Smooth muscle cell (in vitro differentiated cells): ENCODE data around the gene WNT8B. TPM values are rescaled to one million over a fixed set of nuclear protein-coding genes. Genes with fewer than 3 reads are reported as not detected.

Experiments used
- DNase-seq: peaks from one replicate; lab custom pipeline; 2025; ENCODE audit not compliant: unreplicated experiment; lab: John Stamatoyannopoulos, UW
- H2AFZ ChIP-seq: fragments of 200-600 bp; sonication (generic); 2 replicates; pipeline ENCODE4 v1.6.0; 2016; ENCODE audit warnings: antibody characterized with exemption, low read depth, mild to moderate bottlenecking
- H3F3A ChIP-seq: fragments of 200-600 bp; sonication (generic); 2 replicates; pipeline ENCODE4 v1.6.0; 2017; ENCODE audit warnings: antibody characterized with exemption, low read depth
- H3K27ac ChIP-seq: fragments of 200-600 bp; sonication (generic); 2 replicates; pipeline ENCODE4 v1.5.1; 2016; ENCODE audit warnings: low read depth, mild to moderate bottlenecking
- H3K27me3 ChIP-seq: fragments of 200-600 bp; sonication (generic); 2 replicates; pipeline ENCODE4 v1.6.1; 2016; ENCODE audit warnings: low read depth, mild to moderate bottlenecking
- H3K36me3 ChIP-seq: fragments of 200-600 bp; sonication (generic); 2 replicates; pipeline ENCODE4 v1.5.1; 2016; ENCODE audit warnings: low read depth
- H3K4me1 ChIP-seq: fragments of 200-600 bp; sonication (generic); 2 replicates; pipeline ENCODE4 v1.5.1; 2016; ENCODE audit warnings: low read depth
- H3K4me2 ChIP-seq: fragments of 200-600 bp; sonication (generic); 2 replicates; pipeline ENCODE4 v1.6.0; 2016; ENCODE audit warnings: mild to moderate bottlenecking
- H3K4me3 ChIP-seq: fragments of 200-600 bp; sonication (generic); 2 replicates; pipeline ENCODE4 v1.5.1; 2016; ENCODE audit warnings: mild to moderate bottlenecking
- H3K79me2 ChIP-seq: fragments of 200-600 bp; sonication (generic); 2 replicates; pipeline ENCODE4 v1.6.0; 2016; ENCODE audit warnings: low read depth, mild to moderate bottlenecking
- H3K9ac ChIP-seq: fragments of 200-600 bp; sonication (generic); 2 replicates; pipeline ENCODE4 v1.6.0; 2016; ENCODE audit warnings: low read depth
- H3K9me3 ChIP-seq: fragments of 200-600 bp; sonication (generic); replicated peaks from 2 replicates; pipeline ENCODE4 v1.5.1; 2016; ENCODE audit warnings: low read depth
- H4K20me1 ChIP-seq: fragments of 200-600 bp; sonication (generic); 2 replicates; pipeline ENCODE4 v1.6.0; 2016; ENCODE audit warnings: low read depth
- WGBS: methylation state at CpG from one replicate; pipeline ENCODE4 v1.1.7; 2016; ENCODE audit warnings: low lambda C conversion rate; 5-methylcytosine and 5-hydroxymethylcytosine counted together
- polyA plus RNA-seq: library from polyadenylated mRNA; unstranded; fragments of >200 nt; fragmentation: Nextera tagmentation; extraction: Ambion mirVana; gene quantifications from 2 replicates; pipeline ENCODE4 v1.2.1, GENCODE V29; 2016
- total RNA-seq: library from RNA; depleted of rRNA; stranded (reverse); fragments of >200 nt; gene quantifications from 2 replicates; pipeline ENCODE4 v1.2.3, GENCODE V29; 2014
- TF ChIP-seq, protein P1 (sequence below): fragments of 200-600 bp; sonication (generic); IDR thresholded peaks from 2 replicates; pipeline ENCODE4 v1.5.1; 2017; ENCODE audit warnings: borderline replicate concordance, mild to moderate bottlenecking, antibody characterized with exemption; ENCODE audit not compliant: insufficient read depth, poor library complexity, severe bottlenecking

The WNT8B gene
- total and polyA plus RNA-seq, 2 experiments from 2014 or later = not detected

DNA sequence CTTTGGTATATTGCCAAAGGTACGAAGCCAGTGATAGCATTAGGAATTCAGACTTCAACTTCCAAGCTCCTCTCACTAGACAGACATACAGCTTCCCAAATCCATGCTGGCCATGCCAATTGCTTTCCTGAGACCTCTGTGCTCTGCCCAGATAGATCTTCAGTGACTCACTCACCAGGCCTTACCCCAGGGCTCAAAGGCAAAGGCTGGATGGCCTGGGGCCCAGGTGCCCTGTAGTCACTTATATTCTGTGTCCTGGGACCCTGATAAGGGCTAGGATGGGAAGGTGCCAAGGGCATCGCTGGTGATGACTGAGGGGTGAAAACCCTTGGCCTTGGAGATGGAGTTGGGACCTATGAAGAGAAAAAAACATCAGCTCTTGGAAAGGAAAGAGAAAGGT lies 27.7 kb downstream of the WNT8B start:
- peaks cover 11% of the 10 kb centered on the region for H3K4me1 ChIP-seq
- H3F3A ChIP-seq = no peaks in the 10 kb centered on the region
- no peak overlapping the region for H3K9ac ChIP-seq
- peaks cover 24% of the 10 kb centered on the region for H3K27me3 ChIP-seq
- H3K36me3 ChIP-seq = no peaks in the 10 kb centered on the region
- no peak for DNase-seq
- TF ChIP-seq, protein P1, sequence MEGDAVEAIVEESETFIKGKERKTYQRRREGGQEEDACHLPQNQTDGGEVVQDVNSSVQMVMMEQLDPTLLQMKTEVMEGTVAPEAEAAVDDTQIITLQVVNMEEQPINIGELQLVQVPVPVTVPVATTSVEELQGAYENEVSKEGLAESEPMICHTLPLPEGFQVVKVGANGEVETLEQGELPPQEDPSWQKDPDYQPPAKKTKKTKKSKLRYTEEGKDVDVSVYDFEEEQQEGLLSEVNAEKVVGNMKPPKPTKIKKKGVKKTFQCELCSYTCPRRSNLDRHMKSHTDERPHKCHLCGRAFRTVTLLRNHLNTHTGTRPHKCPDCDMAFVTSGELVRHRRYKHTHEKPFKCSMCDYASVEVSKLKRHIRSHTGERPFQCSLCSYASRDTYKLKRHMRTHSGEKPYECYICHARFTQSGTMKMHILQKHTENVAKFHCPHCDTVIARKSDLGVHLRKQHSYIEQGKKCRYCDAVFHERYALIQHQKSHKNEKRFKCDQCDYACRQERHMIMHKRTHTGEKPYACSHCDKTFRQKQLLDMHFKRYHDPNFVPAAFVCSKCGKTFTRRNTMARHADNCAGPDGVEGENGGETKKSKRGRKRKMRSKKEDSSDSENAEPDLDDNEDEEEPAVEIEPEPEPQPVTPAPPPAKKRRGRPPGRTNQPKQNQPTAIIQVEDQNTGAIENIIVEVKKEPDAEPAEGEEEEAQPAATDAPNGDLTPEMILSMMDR = no peak
- no peak overlapping the region for H3K27ac ChIP-seq
- H3K9me3 ChIP-seq = no peaks in the 10 kb centered on the region
- 98% methylated on average over 2 of the region's 2 CpGs for WGBS
- no peaks in the 10 kb centered on the region for H3K79me2 ChIP-seq
- H2AFZ ChIP-seq = no peak overlapping the region
- no peak overlapping the region for H3K4me3 ChIP-seq
- H3K4me2 ChIP-seq = no peak overlapping the region
- H4K20me1 ChIP-seq = no peaks in the 10 kb centered on the region

DNA sequence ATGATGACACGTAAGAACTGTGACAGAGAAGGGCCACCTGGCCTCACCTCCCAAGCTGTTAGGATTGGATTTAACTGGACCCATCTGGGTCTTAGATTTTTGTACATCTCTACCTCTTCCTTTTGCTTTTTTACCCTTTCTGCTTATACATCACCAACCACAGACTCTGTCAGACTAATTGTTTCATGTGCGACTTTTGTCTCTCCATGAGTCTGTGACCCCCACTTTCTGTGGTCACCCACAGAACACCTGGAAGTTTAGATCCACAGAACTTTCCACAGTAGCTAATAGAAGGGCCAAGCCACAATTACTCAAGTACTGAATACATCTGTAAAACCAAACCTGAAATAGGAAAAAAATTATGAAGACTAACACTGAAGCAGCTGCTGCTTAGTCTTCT lies 33.8 kb downstream of the WNT8B start:
- no peak for DNase-seq
- no peak overlapping the region for H3K4me3 ChIP-seq
- no peaks in the 10 kb centered on the region for H3K9me3 ChIP-seq
- no peak overlapping the region for H3K4me2 ChIP-seq
- H2AFZ ChIP-seq = no peak overlapping the region
- no peak overlapping the region for H3K9ac ChIP-seq
- no peaks in the 10 kb centered on the region for H3K27me3 ChIP-seq
- WGBS = 95% methylated on average over 2 of the region's 2 CpGs
- TF ChIP-seq, protein P1 = no peak
- H4K20me1 ChIP-seq = no peaks in the 10 kb centered on the region
- no peaks in the 10 kb centered on the region for H3K4me1 ChIP-seq
- no peaks in the 10 kb centered on the region for H3K36me3 ChIP-seq
- H3F3A ChIP-seq = no peaks in the 10 kb centered on the region
- H3K79me2 ChIP-seq = no peaks in the 10 kb centered on the region
- no peak overlapping the region for H3K27ac ChIP-seq

DNA sequence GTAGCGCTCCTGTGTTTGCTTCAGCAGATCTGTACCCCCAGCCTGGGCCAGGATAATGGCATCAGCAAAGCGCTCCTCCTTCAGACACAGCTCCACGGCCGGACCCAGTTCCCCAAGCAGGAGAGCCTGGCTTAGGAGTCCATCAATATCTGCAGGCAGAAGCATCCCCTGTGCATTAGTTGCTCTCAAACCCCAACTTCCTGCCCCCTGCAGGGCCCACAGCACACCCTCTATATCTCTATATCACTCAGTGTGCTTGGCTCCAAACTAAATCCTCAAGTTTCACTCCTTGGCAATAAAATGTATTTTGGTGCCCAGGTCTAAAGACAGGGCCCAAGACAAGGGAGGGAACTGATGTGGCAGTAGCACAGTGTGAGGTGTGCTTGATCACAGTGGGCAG lies 35.2 kb downstream of the WNT8B start:
- Histone ChIP-seq H2AFZ (no peak overlapping the region), H3K9ac (no peak overlapping the region), H3F3A (no peaks in the 10 kb centered on the region), H3K4me3 (no peak overlapping the region), H3K4me1 (peaks cover 12% of the 10 kb centered on the region), H3K79me2 (no peaks in the 10 kb centered on the region), H3K9me3 (no peaks in the 10 kb centered on the region), H3K36me3 (no peaks in the 10 kb centered on the region), H4K20me1 (no peaks in the 10 kb centered on the region), H3K27me3 (no peaks in the 10 kb centered on the region), H3K27ac (no peak overlapping the region), H3K4me2 (no peak overlapping the region)
- TF ChIP-seq, protein P1 = no peak
- 89% methylated on average over 4 of the region's 4 CpGs for WGBS
- DNase-seq = no peak

DNA sequence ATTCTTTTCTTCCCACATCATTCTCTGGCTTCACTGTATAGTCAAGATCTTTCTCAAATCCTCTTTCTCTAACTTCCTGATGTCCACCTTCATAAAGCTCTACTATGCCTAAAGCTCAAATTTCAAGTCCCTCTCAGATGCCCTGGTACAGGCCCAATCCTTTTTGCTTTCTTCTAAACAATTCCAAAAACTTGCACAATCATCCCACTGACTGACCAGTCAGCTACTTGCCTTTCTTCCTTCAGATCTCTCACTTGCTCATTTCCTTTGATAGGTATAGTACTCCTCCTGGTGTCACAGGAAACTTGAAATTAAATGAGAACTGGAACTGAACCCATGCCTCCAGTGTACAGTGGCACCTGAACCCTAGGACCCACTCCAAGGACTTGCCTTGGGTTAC lies 38.6 kb downstream of the WNT8B start:
- no peaks in the 10 kb centered on the region for H4K20me1 ChIP-seq
- H3K4me2 ChIP-seq = no peak overlapping the region
- no peaks in the 10 kb centered on the region for H3K36me3 ChIP-seq
- no peaks in the 10 kb centered on the region for H3K79me2 ChIP-seq
- no peaks in the 10 kb centered on the region for H3K27me3 ChIP-seq
- TF ChIP-seq, protein P1 = no peak
- H3K4me3 ChIP-seq = no peak overlapping the region
- no peak for DNase-seq
- no peak overlapping the region for H3K27ac ChIP-seq
- H3K9me3 ChIP-seq = no peaks in the 10 kb centered on the region
- H3F3A ChIP-seq = no peaks in the 10 kb centered on the region
- H3K9ac ChIP-seq = no peak overlapping the region
- peaks cover 12% of the 10 kb centered on the region for H3K4me1 ChIP-seq
- no peak overlapping the region for H2AFZ ChIP-seq
